Omental fat pad (tissue), 4 donors: Measurements from ENCODE around the gene C9orf43. TPM values are rescaled to one million over a fixed set of nuclear protein-coding genes. Genes with fewer than 3 reads are reported as not detected.

Experiments
- ATAC-seq: fragments of 150-250 bp; one replicate; pipeline ENCODE4 v1.9.1; 2016; ENCODE audit warnings: mild to moderate bottlenecking, moderate library complexity; ENCODE audit not compliant: low FRiP score
- DNase-seq: peaks from one replicate; pipeline ENCODE4 v3.0.0-alpha.2; 2019; ENCODE audit warnings: low spot score
- CTCF ChIP-seq, 3 donors: fragments of 450-650 bp; IDR thresholded peaks; one replicate each; pipeline ENCODE4 v1.5.1; 2016 to 2017; ENCODE audit warnings: antibody characterized with exemption in 3 of 3, mild to moderate bottlenecking in 3 of 3, moderate library complexity in 2 of 3
- total RNA-seq, 4 donors: library from RNA; depleted of rRNA; stranded (reverse); fragments of >200 nt; gene quantifications; one replicate each; pipeline ENCODE4 v1.1.0, GENCODE V29; 2016

Gene C9orf43
- total RNA-seq, 4 donors from 2014 or later = 0.37 to 0.96 (median 0.53) TPM

- no peak for DNase-seq
- TF ChIP-seq CTCF (IDR thresholded peaks at IDR 0.05) = no peak
- no peak for ATAC-seq
These were observed 34.2 kb downstream of the C9orf43 start for GRCh38 chr9:113444736-113445135.

GRCh38 chr9:113446323-113446740, 35.8 kb downstream of the C9orf43 start:
- no peak for DNase-seq
- no peak for TF ChIP-seq CTCF (IDR thresholded peaks at IDR 0.05)
- ATAC-seq = no peak

GRCh38 chr9:113449376-113449775, 38.8 kb downstream of the C9orf43 start:
- no peak for ATAC-seq
- no peak for TF ChIP-seq CTCF (IDR thresholded peaks at IDR 0.05)
- DNase-seq = no peak

- no peak for TF ChIP-seq CTCF (IDR thresholded peaks at IDR 0.05)
- DNase-seq = no peak
These were observed 41.6 kb downstream of the C9orf43 start for GRCh38 chr9:113452113-113452605.

GRCh38 chr9:113454914-113455761, 44.6 kb downstream of the C9orf43 start:
- ATAC-seq = peak; percentile 95
- DNase-seq = no peak
- no peak for TF ChIP-seq CTCF (IDR thresholded peaks at IDR 0.05)

More at GRCh38 chr9:113452113-113452605, 41.6 kb downstream of the C9orf43 start:
- no peak for ATAC-seq

- DNase-seq (no peak), ATAC-seq (no peak)
- TF ChIP-seq CTCF (IDR thresholded peaks at IDR 0.05) = no peak
These were observed 45.7 kb downstream of the C9orf43 start for GRCh38 chr9:113456235-113456634.

GRCh38 chr9:113461285-113461684, 50.7 kb downstream of the C9orf43 start:
- TF ChIP-seq CTCF (IDR thresholded peaks at IDR 0.05) = no peak
- DNase-seq (no peak), ATAC-seq (no peak)
